GM12892 (cell line): ENCODE measurements around the gene RNF151.

Experiments used
- POLR2A ChIP-seq: IDR thresholded peaks from 2 replicates; pipeline ENCODE4 v1.6.1; 2011; ENCODE audit warnings: low read depth, low read length, control low read depth
- POLR2AphosphoS5 ChIP-seq: IDR thresholded peaks from 2 replicates; pipeline ENCODE4 v1.6.1; 2011; ENCODE audit warnings: low read depth, low read length, control low read depth

GRCh38 chr16:1929105-1929504 lies 37.6 kb upstream of the RNF151 start:
- TF ChIP-seq POLR2AphosphoS5 (no peak), POLR2A (no peak)
